ENCODE results near the gene THSD4.

DNA sequence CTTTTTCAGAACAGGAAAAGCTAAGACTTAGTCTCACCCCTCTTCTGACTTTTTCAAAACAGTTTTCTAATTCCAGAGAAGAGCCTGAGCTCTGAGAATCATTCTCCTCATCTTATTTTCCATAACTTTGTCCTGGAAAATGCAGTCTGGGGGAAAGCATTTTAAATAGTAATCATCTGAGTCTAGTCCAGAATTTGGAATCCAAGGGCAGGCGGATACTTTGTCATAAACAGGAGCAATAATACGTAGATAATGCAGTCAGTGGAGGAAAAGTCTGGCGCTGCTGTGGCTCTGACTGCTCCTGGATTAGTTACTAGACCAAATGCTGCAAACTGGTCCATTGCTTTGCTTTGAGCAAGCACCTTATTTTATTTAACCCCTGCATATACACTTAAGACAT is 285.0 kb downstream of the THSD4 start:
- no peak for TF ChIP-seq EZH2 (IDR thresholded peaks at IDR 0.05; ENCODE audit: low read depth)
- TF ChIP-seq, protein P1, sequence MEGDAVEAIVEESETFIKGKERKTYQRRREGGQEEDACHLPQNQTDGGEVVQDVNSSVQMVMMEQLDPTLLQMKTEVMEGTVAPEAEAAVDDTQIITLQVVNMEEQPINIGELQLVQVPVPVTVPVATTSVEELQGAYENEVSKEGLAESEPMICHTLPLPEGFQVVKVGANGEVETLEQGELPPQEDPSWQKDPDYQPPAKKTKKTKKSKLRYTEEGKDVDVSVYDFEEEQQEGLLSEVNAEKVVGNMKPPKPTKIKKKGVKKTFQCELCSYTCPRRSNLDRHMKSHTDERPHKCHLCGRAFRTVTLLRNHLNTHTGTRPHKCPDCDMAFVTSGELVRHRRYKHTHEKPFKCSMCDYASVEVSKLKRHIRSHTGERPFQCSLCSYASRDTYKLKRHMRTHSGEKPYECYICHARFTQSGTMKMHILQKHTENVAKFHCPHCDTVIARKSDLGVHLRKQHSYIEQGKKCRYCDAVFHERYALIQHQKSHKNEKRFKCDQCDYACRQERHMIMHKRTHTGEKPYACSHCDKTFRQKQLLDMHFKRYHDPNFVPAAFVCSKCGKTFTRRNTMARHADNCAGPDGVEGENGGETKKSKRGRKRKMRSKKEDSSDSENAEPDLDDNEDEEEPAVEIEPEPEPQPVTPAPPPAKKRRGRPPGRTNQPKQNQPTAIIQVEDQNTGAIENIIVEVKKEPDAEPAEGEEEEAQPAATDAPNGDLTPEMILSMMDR (conservative IDR thresholded peaks at IDR 0.05), result no peak
